GM18861 (cell line): ENCODE results near the gene ZNF653.
"Not testable (repeated sequence)": the region's sequence is repeated elsewhere in the genome, so short reads cannot be mapped to it uniquely, and the experiment has no call there.

Experiments
- ATAC-seq: cut with Tn5 transposase; IDR thresholded peaks from one replicate; pipeline ENCODE4 v1.9.1; 2021; ENCODE audit not compliant: unreplicated experiment

Gene ZNF653

GRCh38 chr19:11458236-11458900 is 47.3 kb downstream of the ZNF653 start:
- ATAC-seq: no peak

- no peak for ATAC-seq
These were observed 47.8 kb downstream of the ZNF653 start for GRCh38 chr19:11457831-11458230.

- no peak for ATAC-seq
These were observed 48.5 kb downstream of the ZNF653 start for GRCh38 chr19:11457115-11457514.

- no peak for ATAC-seq
These were observed 49.0 kb downstream of the ZNF653 start for GRCh38 chr19:11456659-11457058.

- ATAC-seq: not testable (repeated sequence)
These were observed 50.4 kb downstream of the ZNF653 start for GRCh38 chr19:11455233-11455554.

- no peak for ATAC-seq
These were observed 51.9 kb downstream of the ZNF653 start for GRCh38 chr19:11453468-11454341.

GRCh38 chr19:11452620-11453310 is 52.9 kb downstream of the ZNF653 start:
- ATAC-seq: no peak

GRCh38 chr19:11451871-11452619 is 53.6 kb downstream of the ZNF653 start:
- ATAC-seq: no peak

GRCh38 chr19:11451327-11451870 is 54.2 kb downstream of the ZNF653 start:
- ATAC-seq: no peak

- no peak for ATAC-seq
These were observed 54.9 kb downstream of the ZNF653 start for GRCh38 chr19:11450570-11451326.

- ATAC-seq: no peak
These were observed 56.6 kb downstream of the ZNF653 start for GRCh38 chr19:11448923-11449554.

- no peak for ATAC-seq
These were observed 57.2 kb downstream of the ZNF653 start for GRCh38 chr19:11448410-11448809.

GRCh38 chr19:11447347-11448262 is 58.0 kb downstream of the ZNF653 start:
- ATAC-seq: no peak

GRCh38 chr19:11446652-11447301 is 58.9 kb downstream of the ZNF653 start:
- no peak for ATAC-seq

GRCh38 chr19:11446271-11446651 is 59.4 kb downstream of the ZNF653 start:
- no peak for ATAC-seq

GRCh38 chr19:11445141-11445540 is 60.5 kb downstream of the ZNF653 start:
- no peak for ATAC-seq

GRCh38 chr19:11444059-11444458 is 61.6 kb downstream of the ZNF653 start:
- no peak for ATAC-seq

- no peak for ATAC-seq
These were observed 67.7 kb downstream of the ZNF653 start for GRCh38 chr19:11437955-11438354.
